HG03565 (cell line): ENCODE measurements around the gene MTNR1B.

Source experiments
- ATAC-seq: cut with Tn5 transposase; IDR thresholded peaks from one replicate; pipeline ENCODE4 v1.9.1; 2021; ENCODE audit warnings: mild to moderate bottlenecking, moderate library complexity; ENCODE audit not compliant: unreplicated experiment

The MTNR1B gene

GRCh38 chr11:92977401-92977800 is 8.0 kb downstream of the MTNR1B start:
- no peak for ATAC-seq

DNA sequence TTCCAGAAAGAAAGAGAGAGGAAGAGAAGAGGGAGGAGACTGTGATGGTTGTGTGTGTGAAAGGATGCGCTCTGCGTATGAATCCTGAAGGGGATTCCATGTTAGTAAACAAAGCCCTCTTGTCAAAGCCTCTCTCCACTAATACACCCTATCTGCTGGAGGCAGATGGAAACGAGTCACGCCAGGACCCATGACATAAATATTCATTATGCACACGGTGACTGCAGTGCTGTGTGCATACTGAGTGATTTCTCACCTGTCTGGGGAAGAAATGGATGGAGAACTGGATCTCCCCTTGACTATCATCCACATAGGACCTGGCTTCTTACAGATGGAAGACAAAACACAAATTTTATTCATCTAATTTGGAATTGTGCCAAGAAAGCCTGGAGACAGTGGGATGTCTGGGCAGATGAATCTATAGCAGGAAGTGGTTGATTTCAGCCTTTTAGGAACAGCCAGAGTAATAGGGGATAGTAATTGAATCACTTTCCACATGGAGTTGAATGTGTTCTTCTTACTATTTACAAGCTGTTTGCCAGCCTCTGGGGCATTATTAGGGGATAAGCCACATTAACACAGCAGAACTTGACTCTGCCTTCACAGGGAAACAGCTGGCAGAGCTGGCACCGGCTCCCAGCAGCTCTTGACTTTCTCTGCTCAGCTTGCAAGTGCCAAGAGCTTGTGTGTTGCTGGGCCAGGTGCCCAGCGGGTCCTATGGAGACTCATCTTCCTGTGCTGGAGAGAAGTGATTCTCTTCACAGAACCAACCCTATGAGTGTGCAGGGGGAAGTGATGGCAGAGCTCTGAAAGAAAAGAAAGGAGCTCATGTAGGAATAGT is 9.0 kb downstream of the MTNR1B start:
- ATAC-seq: no peak

GRCh38 chr11:92979176-92979575 is 9.7 kb downstream of the MTNR1B start:
- ATAC-seq: no peak

DNA sequence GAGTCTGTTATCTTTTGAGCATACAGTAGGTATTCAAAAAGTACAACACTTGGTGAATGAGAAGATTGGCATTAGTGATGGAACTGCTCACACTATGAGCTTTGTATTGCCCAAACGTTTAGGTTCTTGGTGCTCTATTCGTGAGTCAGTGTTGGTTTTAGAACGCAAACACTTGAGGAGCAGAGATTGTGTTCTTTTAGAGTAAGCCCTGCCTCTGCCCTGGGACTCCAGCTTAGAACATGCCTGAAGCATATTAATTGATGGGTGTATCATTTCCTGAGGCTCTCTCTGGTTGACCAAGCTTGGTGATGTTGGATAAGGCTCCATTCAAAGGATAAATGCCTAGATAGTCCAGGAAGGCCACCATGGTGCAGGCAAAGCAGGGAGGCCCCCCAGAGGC is 10.9 kb downstream of the MTNR1B start:
- ATAC-seq: no peak

DNA sequence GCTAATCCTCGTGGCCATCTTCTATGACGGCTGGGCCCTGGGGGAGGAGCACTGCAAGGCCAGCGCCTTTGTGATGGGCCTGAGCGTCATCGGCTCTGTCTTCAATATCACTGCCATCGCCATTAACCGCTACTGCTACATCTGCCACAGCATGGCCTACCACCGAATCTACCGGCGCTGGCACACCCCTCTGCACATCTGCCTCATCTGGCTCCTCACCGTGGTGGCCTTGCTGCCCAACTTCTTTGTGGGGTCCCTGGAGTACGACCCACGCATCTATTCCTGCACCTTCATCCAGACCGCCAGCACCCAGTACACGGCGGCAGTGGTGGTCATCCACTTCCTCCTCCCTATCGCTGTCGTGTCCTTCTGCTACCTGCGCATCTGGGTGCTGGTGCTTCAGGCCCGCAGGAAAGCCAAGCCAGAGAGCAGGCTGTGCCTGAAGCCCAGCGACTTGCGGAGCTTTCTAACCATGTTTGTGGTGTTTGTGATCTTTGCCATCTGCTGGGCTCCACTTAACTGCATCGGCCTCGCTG is 12.1 kb downstream of the MTNR1B start:
- ATAC-seq: no peak

DNA sequence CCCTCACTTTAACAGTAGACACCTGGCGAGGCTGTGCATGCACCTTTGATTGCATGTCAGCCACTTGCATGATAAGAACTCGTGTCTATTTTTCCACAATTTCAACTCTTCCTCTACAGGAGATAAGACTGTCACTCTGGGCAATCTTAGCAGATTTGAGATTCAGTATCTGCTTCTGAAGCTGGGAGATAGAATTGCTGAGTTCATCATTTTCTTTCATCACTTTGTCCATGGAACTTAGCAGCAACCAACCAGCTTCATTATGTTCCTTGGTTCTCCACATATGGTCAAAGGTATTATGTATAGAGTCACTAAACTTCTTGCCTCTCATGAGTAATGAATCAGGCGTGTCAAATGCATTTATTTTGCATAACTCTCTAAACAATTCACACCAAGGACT is 17.1 kb downstream of the MTNR1B start:
- no peak for ATAC-seq

- no peak for ATAC-seq
Observed at GRCh38 chr11:92993004-92993403, 23.6 kb downstream of the MTNR1B start.

DNA sequence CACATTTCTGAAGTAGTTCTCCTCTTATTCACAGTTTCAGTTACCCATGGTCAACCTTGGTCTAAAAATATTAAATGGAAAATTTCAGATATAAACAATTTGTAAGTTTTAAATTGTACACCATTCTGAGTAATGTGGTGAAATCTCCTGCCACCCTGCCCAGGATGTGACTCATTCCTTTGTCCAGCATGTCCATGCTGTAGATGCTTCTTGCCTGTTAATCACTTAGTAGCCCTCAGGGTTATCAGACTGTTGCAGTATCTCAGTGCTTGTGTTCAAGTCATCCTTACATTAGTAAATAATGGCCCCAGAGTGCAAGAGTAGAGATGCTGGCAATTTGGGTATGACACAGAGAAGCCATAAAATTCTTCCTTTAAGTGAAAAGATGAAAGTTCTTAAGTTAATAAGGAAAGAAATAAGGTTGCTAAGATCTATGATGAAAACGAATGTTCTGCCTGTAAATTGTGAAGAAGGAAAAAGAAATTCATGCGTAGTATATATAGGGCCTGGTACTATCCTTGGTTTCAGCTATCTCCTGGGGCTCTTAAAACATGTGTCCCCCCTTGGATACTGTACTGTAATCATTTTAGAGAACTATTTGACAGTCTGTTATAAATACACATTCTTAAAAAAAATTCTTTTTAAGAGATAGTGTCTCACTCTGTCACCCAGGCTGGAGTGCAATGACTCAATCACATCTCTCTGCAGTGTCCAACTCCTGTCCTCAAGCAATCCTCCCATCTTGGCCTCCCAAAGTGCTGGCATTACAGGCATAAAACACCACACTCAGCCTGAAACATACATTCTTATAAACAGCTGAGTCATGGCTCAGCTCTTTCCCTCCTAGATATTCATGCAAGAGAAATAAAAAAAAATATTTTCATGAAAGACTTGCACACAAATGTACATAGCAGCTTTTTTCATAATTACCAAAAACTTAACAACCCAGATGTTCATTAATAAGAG is 31.3 kb downstream of the MTNR1B start:
- no peak for ATAC-seq

DNA sequence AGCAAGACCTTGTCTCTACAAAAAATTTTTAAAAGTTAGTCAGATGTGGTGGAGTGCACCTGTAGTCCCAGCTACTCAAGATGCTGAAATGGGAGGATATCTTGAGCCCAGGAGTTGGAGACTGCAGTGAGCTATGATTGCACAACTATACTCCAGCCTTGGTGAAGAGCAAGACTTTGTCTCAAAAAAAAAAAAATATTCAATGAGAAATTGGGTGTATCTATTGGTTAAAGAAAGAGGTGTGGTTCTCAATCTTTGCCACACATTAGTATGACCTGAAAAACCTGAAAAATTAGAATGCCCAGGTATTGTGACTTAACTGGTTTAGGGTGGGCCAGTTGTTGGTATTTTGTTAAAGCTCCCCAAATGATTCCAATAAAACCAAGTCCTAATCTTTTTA is 32.4 kb downstream of the MTNR1B start:
- no peak for ATAC-seq

GRCh38 chr11:93002380-93002779 is 32.9 kb downstream of the MTNR1B start:
- ATAC-seq: no peak

- ATAC-seq: no peak
Observed at GRCh38 chr11:93005239-93005638, 35.8 kb downstream of the MTNR1B start.

GRCh38 chr11:93013646-93014045 is 44.2 kb downstream of the MTNR1B start:
- no peak for ATAC-seq

DNA sequence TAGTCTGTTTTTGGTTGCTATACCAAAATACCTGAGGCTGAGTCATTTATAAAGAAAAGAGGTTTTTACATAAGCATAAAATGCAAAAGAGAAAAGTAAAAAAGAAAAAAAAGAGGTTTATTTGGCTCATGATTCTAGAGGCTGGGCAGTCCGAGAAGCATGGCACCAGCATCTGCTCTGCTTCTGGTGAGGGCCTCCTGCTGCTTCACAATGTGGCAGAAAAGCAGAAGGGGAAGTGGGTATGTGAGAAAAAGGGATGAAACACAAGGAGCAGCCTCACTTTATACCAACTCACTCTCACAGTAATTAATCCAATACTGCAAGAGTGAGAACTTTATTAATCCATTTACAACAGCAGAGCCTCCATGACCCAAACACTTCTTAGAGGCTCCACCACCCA is 47.1 kb downstream of the MTNR1B start:
- no peak for ATAC-seq

- no peak for ATAC-seq
Observed at GRCh38 chr11:93017821-93018690, 48.6 kb downstream of the MTNR1B start.

DNA sequence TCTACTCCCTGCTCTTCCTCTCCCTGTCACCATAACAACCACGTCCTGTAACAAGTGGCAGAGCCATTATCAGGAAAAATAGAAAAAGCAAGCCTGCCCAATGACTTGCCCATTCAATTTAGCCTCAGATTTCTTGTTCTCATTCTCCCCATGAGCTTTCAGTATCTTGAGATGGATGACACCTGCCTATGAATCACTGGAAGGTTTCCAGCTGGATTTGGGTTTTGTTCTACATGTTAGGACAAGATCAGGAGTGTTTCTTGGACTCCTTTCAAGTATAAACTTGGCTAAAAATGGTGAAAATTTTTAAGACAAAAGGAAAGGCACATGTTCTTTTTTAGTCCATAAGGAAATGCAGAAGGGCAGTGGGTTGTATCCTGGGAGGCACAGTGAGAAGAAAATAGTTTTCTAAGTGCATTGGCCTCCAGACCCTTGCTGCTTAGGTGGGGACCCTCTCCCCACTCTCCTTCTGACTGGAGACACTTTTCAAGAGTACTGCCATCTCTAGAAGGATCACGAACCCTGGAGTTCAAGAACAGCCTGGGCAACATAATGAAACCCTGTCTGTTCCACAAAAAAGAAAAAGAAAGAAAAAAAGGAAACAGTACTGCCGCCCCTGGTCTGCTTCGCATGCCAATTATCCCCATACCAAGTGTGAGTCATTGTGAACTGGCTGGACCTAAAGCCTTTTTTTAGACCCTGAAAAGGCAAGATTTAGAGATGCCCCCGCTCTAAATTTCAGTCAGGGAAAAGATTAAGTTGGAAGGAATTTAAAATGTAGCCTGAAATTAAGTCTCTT is 51.0 kb downstream of the MTNR1B start:
- ATAC-seq: no peak

DNA sequence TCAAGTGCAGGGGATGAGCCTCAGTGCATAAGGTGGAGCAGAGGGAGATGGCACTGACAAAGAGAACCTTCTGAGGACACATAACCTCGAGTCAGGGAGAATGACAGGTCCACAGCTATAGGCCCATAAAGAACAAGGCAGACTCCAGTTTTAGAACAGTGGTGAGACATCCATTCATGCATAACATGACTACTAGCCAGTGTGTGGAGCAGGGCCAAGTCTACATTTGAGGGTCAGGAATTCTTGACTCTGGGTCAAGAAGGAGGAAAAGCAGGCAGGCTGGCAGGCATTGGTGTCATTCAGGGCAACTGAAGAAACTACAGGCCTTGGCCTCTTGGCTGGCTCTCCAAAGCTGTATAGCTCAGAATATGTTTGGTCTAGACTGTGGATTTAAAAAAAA is 54.9 kb downstream of the MTNR1B start:
- ATAC-seq: no peak

GRCh38 chr11:93025558-93026255 is 56.3 kb downstream of the MTNR1B start:
- no peak for ATAC-seq

- ATAC-seq: peak; percentile 55
Observed at GRCh38 chr11:93028960-93029522, 59.6 kb downstream of the MTNR1B start.

DNA sequence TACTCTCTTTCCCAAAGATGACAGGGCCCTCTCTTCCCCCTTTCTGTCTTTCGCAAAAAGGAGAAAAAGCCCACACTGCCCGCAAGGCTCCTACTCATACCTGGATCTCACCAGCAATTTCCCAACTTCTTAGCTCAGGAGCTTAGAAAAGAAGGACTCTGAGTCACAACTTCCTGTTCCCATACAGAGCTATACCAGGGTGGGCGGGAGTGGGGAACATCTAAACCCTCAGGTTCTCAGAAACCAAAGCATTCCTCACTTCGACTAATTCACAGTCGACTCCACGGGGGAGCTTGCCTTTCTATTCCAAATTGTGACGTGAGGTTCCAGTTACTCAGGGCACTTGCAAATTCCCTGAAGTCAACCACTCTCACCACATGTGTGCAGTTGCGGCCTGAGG is 61.9 kb downstream of the MTNR1B start:
- ATAC-seq: no peak
